OCI-LY3 (cell line): ENCODE data around the gene DCLK1.

Source experiments
- EZH2phosphoT487 ChIP-seq: fragments of 200-600 bp; shearing (Covaris generic); IDR thresholded peaks from 2 replicates; pipeline ENCODE4 v1.6.1; 2018; ENCODE audit warnings: antibody characterized with exemption, mixed run types, low read depth
- TF ChIP-seq, protein P1 (sequence below): fragments of 200-600, 300-600 bp; sonication (generic); IDR thresholded peaks from 2 replicates; pipeline ENCODE4 v1.5.1; 2014; ENCODE audit warnings: antibody characterized with exemption, low read length, low read depth

DNA sequence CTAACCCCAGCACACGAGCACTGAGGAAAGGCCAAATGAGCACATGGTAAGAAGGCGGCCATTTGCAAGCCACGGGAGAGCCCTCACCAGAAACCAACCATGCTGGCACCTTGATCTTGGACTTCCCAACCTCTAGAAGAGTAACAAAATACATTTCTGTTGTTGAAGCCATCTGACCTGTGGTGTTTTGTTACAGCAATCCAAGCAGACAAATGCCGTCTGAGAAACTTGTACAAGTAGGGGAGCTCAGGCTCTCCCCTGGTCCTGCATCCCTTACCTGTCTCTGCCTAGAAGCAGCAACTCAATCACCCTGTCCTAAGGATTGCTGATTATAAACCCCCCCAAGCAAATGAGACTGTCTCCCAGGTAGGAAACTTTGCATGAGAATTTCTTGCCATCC lies 399.7 kb downstream of the DCLK1 start:
- TF ChIP-seq, protein P1, sequence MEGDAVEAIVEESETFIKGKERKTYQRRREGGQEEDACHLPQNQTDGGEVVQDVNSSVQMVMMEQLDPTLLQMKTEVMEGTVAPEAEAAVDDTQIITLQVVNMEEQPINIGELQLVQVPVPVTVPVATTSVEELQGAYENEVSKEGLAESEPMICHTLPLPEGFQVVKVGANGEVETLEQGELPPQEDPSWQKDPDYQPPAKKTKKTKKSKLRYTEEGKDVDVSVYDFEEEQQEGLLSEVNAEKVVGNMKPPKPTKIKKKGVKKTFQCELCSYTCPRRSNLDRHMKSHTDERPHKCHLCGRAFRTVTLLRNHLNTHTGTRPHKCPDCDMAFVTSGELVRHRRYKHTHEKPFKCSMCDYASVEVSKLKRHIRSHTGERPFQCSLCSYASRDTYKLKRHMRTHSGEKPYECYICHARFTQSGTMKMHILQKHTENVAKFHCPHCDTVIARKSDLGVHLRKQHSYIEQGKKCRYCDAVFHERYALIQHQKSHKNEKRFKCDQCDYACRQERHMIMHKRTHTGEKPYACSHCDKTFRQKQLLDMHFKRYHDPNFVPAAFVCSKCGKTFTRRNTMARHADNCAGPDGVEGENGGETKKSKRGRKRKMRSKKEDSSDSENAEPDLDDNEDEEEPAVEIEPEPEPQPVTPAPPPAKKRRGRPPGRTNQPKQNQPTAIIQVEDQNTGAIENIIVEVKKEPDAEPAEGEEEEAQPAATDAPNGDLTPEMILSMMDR, result no peak
- no peak for TF ChIP-seq EZH2phosphoT487
